Measurements from ENCODE around the gene ATOH7.
A peak's percentile ranks its signal among the peaks of the same experiment; 100 is the strongest.

The ATOH7 gene

DNA sequence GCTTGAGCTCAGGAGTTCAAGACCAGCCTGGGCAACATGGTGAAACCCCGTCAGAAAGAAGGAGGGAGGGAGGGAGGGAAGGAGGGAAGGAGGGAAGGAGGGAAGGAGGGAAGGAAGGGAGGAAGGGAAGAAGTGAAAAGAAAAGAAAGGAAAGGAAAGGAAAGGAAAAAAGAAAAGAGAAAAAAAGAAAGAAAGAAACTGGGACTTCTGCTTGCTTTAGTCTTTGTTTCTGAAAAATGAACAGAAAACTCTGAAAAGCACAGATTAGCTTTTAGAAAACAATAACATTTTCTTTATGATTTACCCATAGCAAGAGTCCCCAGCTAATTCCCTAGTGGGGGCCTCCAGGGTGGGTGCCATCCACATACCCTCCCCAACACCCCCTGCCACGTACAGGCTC is 46.8 kb downstream of the ATOH7 start:
- H3K4me3 ChIP-seq (replicated peaks; ENCODE audit: low read depth, low read length): no peak overlapping the region
- DNase-seq (ENCODE audit: low read depth): no peak
- TF ChIP-seq, protein P1, sequence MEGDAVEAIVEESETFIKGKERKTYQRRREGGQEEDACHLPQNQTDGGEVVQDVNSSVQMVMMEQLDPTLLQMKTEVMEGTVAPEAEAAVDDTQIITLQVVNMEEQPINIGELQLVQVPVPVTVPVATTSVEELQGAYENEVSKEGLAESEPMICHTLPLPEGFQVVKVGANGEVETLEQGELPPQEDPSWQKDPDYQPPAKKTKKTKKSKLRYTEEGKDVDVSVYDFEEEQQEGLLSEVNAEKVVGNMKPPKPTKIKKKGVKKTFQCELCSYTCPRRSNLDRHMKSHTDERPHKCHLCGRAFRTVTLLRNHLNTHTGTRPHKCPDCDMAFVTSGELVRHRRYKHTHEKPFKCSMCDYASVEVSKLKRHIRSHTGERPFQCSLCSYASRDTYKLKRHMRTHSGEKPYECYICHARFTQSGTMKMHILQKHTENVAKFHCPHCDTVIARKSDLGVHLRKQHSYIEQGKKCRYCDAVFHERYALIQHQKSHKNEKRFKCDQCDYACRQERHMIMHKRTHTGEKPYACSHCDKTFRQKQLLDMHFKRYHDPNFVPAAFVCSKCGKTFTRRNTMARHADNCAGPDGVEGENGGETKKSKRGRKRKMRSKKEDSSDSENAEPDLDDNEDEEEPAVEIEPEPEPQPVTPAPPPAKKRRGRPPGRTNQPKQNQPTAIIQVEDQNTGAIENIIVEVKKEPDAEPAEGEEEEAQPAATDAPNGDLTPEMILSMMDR (IDR thresholded peaks at IDR 0.05; ENCODE audit: low read length, missing control alignments): no peak

DNA sequence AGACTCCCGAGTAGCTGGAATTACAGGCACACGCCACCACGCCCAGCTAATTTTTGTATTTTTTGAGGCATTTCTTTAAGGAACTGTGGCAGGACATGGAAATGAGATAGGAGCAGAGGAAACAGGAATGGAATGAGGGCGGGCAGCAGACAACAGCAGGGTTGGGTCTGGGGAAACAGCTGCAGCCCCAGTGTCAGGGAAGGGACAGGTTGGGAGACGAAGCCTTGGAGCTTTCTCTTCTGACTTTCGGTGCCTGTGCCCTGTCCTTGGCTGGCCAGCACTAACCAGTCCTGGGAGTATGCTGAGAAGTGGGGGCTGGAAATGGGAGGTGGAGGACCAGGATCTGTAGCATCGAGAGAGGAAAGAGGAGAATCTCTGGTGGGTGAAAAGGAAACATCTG is 47.4 kb downstream of the ATOH7 start:
- TF ChIP-seq, protein P1 (IDR thresholded peaks at IDR 0.05; ENCODE audit: low read length, missing control alignments): no peak
- peak; percentile 3 for DNase-seq (ENCODE audit: low read depth)

More for the DNA sequence above, 47.4 kb downstream of the ATOH7 start:
- H3K4me3 ChIP-seq (replicated peaks; ENCODE audit: low read depth, low read length): no peak overlapping the region
